Measurements from ENCODE around the gene FEZF1.

FEZF1 gene

GRCh38 chr7:122261442-122261841 lies 43.1 kb downstream of the FEZF1 start:
- no peak for DNase-seq

GRCh38 chr7:122261016-122261415 lies 43.5 kb downstream of the FEZF1 start:
- no peak for DNase-seq

GRCh38 chr7:122260336-122260735 lies 44.2 kb downstream of the FEZF1 start:
- DNase-seq: no peak

- no peak for DNase-seq
These were observed 45.6 kb downstream of the FEZF1 start for GRCh38 chr7:122258971-122259370.

- no peak for DNase-seq
These were observed 47.5 kb downstream of the FEZF1 start for GRCh38 chr7:122257056-122257455.

- no peak for DNase-seq
These were observed 48.5 kb downstream of the FEZF1 start for GRCh38 chr7:122256046-122256445.

GRCh38 chr7:122255454-122255853 lies 49.1 kb downstream of the FEZF1 start:
- no peak for DNase-seq
